GM12891 (cell line): ENCODE data around the gene VRK3.
A peak's percentile ranks its signal among the peaks of the same experiment; 100 is the strongest.

Experiments
- DNase-seq: peaks from one replicate; pipeline ENCODE4 v3.0.0; 2011; ENCODE audit warnings: low spot score; ENCODE audit not compliant: insufficient read length
- FAIRE-seq: peaks from 2 replicates; lab custom pipeline; 2011; peaks lifted over from hg19 to GRCh38; lab: Jason Lieb, UNC
- PAX5 ChIP-seq: IDR thresholded peaks from 2 replicates; pipeline ENCODE4 v1.6.1; 2011; ENCODE audit warnings: low read length, moderate library complexity, mild to moderate bottlenecking; ENCODE audit not compliant: insufficient read depth, severe bottlenecking
- POLR2A ChIP-seq: IDR thresholded peaks from 2 replicates; pipeline ENCODE4 v1.6.1; 2011; ENCODE audit warnings: low read depth, low read length, control low read depth
- POLR2AphosphoS5 ChIP-seq: IDR thresholded peaks from 2 replicates; pipeline ENCODE4 v1.6.1; 2011; ENCODE audit warnings: low read depth, low read length, control low read depth
- POU2F2 ChIP-seq: IDR thresholded peaks from 2 replicates; pipeline ENCODE4 v1.6.1; 2011; ENCODE audit warnings: low read depth, mild to moderate bottlenecking, control low read depth, low read length, moderate library complexity
- SPI1 ChIP-seq: IDR thresholded peaks from 2 replicates; pipeline ENCODE4 v1.6.1; 2011; ENCODE audit warnings: low read depth, low read length, control low read depth
- TAF1 ChIP-seq: IDR thresholded peaks from 2 replicates; pipeline ENCODE4 v1.6.1; 2011; ENCODE audit warnings: low read depth, low read length, control low read depth

Gene VRK3

DNA sequence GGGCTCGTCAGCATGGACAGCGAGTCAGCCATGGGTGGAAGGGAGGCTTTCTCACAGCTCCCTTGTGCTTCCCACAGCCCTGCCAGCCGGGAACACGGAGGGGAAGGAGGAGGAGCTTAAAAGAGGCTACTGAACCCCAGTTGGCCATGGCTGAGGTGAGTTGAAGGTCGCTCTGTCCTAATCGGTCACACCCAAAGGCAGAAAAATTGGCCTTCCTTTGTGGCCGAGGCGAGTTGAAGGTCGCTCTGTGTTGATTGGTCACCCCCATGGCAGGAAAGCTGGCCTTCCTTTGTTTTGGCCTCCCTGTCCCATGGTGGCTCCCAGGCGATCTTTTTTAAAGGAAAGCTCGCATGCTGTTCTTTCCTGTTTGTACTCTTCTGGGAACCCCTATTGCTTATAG lies 5.8 kb upstream of the VRK3 start:
- FAIRE-seq (no peak), DNase-seq (no peak)
- no peak for TF ChIP-seq SPI1
- TF ChIP-seq POU2F2: no peak
- TF ChIP-seq PAX5: no peak
- TF ChIP-seq POLR2AphosphoS5: no peak
- TF ChIP-seq TAF1: no peak
- no peak for TF ChIP-seq POLR2A

DNA sequence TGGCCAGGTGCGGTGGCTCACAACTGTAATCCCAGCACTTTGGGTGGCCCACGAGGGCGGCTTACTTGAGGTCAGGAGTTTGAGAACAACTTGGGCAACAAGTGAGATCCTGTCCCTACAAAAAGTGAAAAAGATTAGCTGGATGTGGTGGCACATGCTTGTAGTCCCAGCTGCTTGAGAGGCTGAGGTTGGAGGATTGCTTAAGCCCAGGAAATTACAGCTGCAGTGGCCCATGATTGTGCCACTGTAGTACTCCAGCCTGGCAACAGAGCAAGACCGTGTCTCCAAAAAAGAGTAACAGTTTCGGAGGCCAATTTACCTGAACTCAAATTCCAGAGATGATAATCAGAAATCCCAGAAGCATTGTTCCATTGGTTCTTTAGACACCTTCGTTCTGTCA lies 5.1 kb upstream of the VRK3 start:
- DNase-seq: no peak
- TF ChIP-seq POLR2AphosphoS5 (no peak), TAF1 (no peak), PAX5 (no peak), SPI1 (no peak), POU2F2 (no peak), POLR2A (no peak)
- no peak for FAIRE-seq

DNA sequence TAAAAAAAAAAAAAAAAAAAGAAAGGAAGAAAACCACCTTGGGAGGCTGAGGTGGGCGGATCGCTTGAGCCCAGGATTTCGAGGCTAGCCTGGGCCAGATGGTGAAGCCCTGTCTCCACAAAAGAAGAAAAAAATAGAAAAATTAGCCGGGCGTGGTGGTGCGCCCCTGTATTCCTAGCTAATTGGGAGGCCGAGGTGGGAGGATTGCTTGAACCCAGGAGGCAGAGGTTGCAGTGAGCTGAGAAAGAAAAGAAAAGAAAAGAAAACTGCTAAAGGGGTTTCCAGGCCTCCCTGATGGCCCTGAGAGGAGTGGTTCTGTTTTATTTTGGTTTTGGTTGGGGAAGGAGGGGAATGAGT lies 1.4 kb upstream of the VRK3 start:
- no peak for FAIRE-seq
- no peak for DNase-seq
- no peak for TF ChIP-seq POLR2AphosphoS5
- TF ChIP-seq SPI1: no peak
- no peak for TF ChIP-seq POLR2A
- no peak for TF ChIP-seq PAX5
- no peak for TF ChIP-seq TAF1
- no peak for TF ChIP-seq POU2F2

DNA sequence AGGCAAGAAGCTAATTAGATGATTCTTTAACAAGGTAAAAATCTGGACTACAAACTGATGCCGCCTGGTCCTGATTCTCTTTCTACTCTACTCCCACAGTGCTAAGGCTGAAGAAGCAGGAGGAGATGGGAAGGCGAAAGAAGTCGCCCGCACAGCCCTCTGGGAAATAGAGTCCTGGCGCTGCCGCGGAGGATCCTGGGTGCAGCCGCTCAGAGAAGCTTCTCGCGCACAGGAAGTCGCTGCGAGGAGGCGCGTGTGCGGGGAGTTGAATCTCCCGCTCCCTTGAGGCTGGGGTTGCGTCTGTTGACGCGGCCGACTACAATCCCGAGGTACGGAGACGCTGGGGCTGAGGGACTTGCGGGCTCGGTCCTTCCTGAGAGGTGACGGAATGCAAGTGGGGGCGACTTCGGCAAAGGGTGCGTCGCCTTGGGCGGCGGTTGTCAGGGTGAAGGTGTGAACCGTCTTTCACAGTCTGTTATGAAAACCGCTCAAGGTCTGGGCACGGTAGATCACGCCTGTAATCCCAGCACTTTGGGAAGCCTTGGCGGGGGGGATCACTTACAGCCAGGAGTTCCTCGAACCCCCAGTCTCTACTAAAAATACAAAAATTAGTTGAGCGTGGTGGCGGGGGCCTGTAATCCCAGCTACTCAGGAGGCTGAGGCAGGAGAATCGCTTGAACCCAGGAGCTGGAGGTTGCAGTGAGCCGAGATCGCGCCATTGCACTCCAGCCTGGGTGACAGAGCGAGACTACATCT lies 800 bp upstream of the VRK3 start, which contains the start of gene ZNF473:
Gene ZNF473 (plus strand): TSS at position 212 of the 756 bp plus-strand sequence. CDS start 5,078 bp downstream, outside the sequence.
- FAIRE-seq (no peak), DNase-seq (peak; percentile 76)
- TF ChIP-seq POLR2AphosphoS5 (0 out of 2 replicates have a peak, but pooled peaks have one; percentile 42), POU2F2 (peak; percentile 62; the same call in 1 of the 2 replicates), SPI1 (peak; percentile 55), TAF1 (no peak), POLR2A (peak; percentile 49; the same call in 1 of the 2 replicates), PAX5 (no peak)

DNA sequence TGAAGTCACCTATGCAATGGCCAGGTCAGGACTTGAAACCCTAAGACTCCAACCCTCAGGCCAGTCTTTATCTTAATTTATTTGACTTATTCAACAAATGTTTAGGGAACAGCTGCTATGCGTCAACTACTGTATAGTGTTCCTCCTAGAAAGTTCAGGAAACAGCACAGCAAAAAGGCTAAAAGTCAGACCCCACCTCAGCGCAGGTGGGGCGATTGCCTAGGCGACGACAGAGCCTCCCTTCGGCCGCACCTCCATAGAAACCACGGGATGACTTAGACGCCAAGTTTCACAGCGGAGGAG lies 502 bp downstream of the VRK3 start:
- TF ChIP-seq SPI1 (no peak), POLR2AphosphoS5 (no peak), POU2F2 (no peak), PAX5 (no peak), TAF1 (no peak), POLR2A (no peak)

DNA sequence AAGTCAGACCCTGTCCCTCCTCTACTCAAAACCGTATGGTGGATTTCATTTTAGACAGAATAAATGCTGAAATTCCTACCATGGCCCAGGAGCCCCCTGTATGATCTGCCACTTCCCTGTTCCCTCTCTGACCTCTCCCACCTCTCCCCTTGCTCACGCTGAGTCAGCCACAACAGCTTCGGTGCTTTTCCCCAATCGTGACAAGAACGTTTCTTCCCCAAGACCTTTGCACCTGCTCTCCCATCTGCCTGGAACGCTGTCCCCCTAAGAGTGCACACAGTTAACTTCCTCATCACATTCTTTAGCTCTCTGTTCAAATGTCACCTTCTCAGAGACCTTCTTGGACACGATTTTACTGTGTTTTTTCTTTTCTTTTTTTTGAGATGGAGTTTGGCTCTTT lies 2.3 kb downstream of the VRK3 start:
- FAIRE-seq: no peak

More for the DNA sequence above, 502 bp downstream of the VRK3 start:
- no peak for DNase-seq
- no peak for FAIRE-seq

DNA sequence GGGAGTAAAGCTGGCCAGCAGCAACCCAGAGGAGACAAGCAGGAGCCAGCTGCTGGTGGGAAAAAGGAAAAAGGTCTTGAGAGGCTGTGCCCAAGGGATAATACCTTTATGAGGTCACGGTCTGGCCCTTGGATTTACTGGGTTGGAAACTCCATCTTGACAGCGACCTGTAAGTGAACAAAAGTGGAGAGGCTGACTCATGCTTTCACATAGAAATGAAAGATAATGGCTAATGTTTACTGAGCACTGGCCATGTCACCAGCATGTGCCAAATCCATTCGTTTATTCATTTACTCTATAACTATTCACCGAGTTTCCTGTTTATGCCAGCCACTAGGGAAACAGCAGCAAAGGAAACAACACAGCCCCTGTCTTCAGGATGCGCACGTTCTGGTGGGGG lies 4.7 kb downstream of the VRK3 start:
- DNase-seq (no peak), FAIRE-seq (no peak)
- no peak for TF ChIP-seq POLR2AphosphoS5
- TF ChIP-seq TAF1: no peak
- no peak for TF ChIP-seq POU2F2
- TF ChIP-seq PAX5: no peak
- TF ChIP-seq SPI1: no peak

More for the DNA sequence above, 2.3 kb downstream of the VRK3 start:
- TF ChIP-seq POLR2A: no peak
- TF ChIP-seq SPI1: no peak
- no peak for TF ChIP-seq PAX5
- TF ChIP-seq POLR2AphosphoS5: no peak
- no peak for TF ChIP-seq POU2F2
- no peak for DNase-seq

DNA sequence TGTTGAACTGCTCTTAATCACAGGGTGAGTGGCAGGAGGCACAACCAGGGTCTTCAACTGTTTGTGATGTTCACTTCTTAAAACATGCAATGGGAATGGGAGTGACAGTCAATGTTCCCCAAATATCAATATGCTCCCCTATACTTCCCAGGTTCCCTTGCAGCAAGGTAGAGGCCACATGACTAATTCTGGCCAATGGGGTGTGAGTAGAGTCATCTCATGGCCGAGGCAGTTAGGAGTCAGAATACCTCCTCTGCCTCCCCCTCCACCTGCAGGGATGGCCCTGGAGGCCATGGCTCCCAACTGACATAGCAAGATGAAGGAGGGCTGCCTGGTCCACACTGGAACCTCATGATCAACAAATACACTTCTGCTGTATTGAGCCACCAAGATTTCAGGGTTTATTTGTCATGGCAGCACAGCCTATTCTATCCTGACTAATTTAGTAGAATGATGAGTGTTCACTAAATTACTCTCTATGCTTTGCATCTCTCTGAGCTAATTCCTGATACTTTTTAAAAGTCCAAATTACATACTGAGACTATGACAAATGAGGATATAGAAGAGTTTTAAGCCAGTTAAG lies 8.9 kb downstream of the VRK3 start:
- FAIRE-seq: no peak
- no peak for DNase-seq
- TF ChIP-seq PAX5 (no peak), TAF1 (no peak), SPI1 (no peak), POLR2A (no peak), POLR2AphosphoS5 (no peak)

DNA sequence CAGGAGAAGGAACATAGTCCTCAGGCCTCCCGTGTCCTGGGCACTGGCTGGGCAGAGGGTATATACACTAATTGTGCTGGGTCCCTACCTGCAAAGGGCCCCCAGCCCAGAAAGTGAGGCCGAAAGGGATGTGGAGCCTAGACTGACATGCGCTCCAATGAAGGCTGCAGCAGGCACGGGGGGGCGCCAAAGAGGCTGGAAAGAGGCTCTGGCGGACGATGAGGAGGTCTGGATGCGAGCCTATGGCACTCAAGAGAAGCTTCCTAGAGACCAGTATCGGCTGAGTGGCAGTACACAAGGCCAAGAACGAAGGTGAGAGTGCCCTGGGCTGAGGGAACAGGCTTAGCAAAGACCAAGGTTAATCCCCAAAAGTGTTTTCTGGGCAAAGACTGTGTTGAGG lies 16.6 kb downstream of the VRK3 start:
- FAIRE-seq: no peak
- TF ChIP-seq TAF1 (no peak), SPI1 (no peak), POU2F2 (no peak), POLR2A (no peak), POLR2AphosphoS5 (no peak), PAX5 (no peak)
- no peak for DNase-seq
